ENCODE results near the gene CORO2B.
"Not testable (repeated sequence)": the region's sequence is repeated elsewhere in the genome, so short reads cannot be mapped to it uniquely, and the experiment has no call there.

Gene CORO2B

DNA sequence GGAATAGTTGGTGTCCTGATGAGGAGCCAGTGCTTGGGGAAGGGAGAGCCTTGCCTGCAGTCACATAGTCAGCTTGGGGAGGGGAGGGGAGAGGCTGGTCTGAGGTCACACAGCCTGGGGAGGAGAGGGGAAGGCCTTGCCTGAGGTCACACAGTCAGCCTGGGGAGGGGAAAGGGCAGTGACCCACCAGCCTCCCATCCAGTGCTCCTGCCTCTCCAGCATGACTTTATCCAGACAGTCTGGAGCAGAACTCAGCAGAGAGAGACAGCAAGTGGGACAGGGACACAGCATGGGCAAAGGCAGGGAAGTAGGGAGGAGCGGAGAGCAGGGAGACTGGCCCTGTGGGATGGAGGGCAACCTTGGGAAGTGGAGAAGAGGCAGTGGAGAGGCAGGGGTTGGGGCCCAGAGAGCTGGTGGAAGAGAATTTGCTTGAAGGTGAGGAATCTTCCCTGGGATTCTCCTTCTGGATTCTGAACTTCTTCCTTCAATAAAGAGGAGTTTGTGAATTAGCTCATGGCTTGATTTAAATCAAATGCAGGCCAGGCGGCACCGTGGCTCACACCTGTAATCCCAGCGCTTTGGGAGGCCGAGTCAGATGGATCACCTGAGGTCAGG, 64.5 kb downstream of the CORO2B start:
- no peak overlapping the region for H3K9ac ChIP-seq (ENCODE audit: low read length)
- H3K27me3 ChIP-seq (ENCODE audit: control insufficient read depth, insufficient read depth, low read length), result no peaks in the 10 kb centered on the region
- H3K4me3 ChIP-seq (ENCODE audit: low read length), result no peak overlapping the region
- no peaks in the 10 kb centered on the region for H3K9me3 ChIP-seq (ENCODE audit: control insufficient read depth, low read length)
- H3K36me3 ChIP-seq (ENCODE audit: control insufficient read depth, insufficient read depth, low read length), result no peaks in the 10 kb centered on the region
- H3K4me1 ChIP-seq (ENCODE audit: control insufficient read depth, insufficient read depth, low read length), result no peaks in the 10 kb centered on the region

GRCh38 chr15:68644083-68644904, 65.5 kb downstream of the CORO2B start:
- Histone ChIP-seq H3K9me3 (ENCODE audit: control insufficient read depth, low read length) (no peaks in the 10 kb centered on the region), H3K4me1 (ENCODE audit: control insufficient read depth, insufficient read depth, low read length) (no peaks in the 10 kb centered on the region), H3K27me3 (ENCODE audit: control insufficient read depth, insufficient read depth, low read length) (no peaks in the 10 kb centered on the region), H3K4me3 (ENCODE audit: low read length) (no peak overlapping the region), H3K9ac (ENCODE audit: low read length) (no peak overlapping the region), H3K36me3 (ENCODE audit: control insufficient read depth, insufficient read depth, low read length) (no peaks in the 10 kb centered on the region)

- Histone ChIP-seq H3K36me3 (ENCODE audit: control insufficient read depth, insufficient read depth, low read length) (no peaks in the 10 kb centered on the region), H3K9me3 (ENCODE audit: control insufficient read depth, low read length) (no peaks in the 10 kb centered on the region), H3K4me1 (ENCODE audit: control insufficient read depth, insufficient read depth, low read length) (no peaks in the 10 kb centered on the region), H3K4me3 (ENCODE audit: low read length) (no peak overlapping the region), H3K9ac (ENCODE audit: low read length) (no peak overlapping the region), H3K27me3 (ENCODE audit: control insufficient read depth, insufficient read depth, low read length) (no peaks in the 10 kb centered on the region)
Measured at GRCh38 chr15:68644996-68645395, 66.2 kb downstream of the CORO2B start.

- no peak overlapping the region for H3K9ac ChIP-seq (ENCODE audit: low read length)
- H3K36me3 ChIP-seq (ENCODE audit: control insufficient read depth, insufficient read depth, low read length), result no peaks in the 10 kb centered on the region
- no peaks in the 10 kb centered on the region for H3K4me1 ChIP-seq (ENCODE audit: control insufficient read depth, insufficient read depth, low read length)
- no peaks in the 10 kb centered on the region for H3K9me3 ChIP-seq (ENCODE audit: control insufficient read depth, low read length)
- no peak overlapping the region for H3K4me3 ChIP-seq (ENCODE audit: low read length)
- no peaks in the 10 kb centered on the region for H3K27me3 ChIP-seq (ENCODE audit: control insufficient read depth, insufficient read depth, low read length)
Measured at GRCh38 chr15:68646156-68646555, 67.4 kb downstream of the CORO2B start.

GRCh38 chr15:68646696-68647095, 67.9 kb downstream of the CORO2B start:
- no peak overlapping the region for H3K9ac ChIP-seq (ENCODE audit: low read length)

GRCh38 chr15:68647361-68647760, 68.6 kb downstream of the CORO2B start:
- not testable (repeated sequence) for H3K27me3 ChIP-seq (ENCODE audit: control insufficient read depth, insufficient read depth, low read length); H3K36me3 ChIP-seq (ENCODE audit: control insufficient read depth, insufficient read depth, low read length); H3K4me1 ChIP-seq (ENCODE audit: control insufficient read depth, insufficient read depth, low read length); H3K9me3 ChIP-seq (ENCODE audit: control insufficient read depth, low read length); H3K4me3 ChIP-seq (ENCODE audit: low read length); H3K9ac ChIP-seq (ENCODE audit: low read length)

More at GRCh38 chr15:68646696-68647095, 67.9 kb downstream of the CORO2B start:
- no peak overlapping the region for H3K4me3 ChIP-seq (ENCODE audit: low read length)
- no peaks in the 10 kb centered on the region for H3K27me3 ChIP-seq (ENCODE audit: control insufficient read depth, insufficient read depth, low read length)
- H3K4me1 ChIP-seq (ENCODE audit: control insufficient read depth, insufficient read depth, low read length), result no peaks in the 10 kb centered on the region
- H3K36me3 ChIP-seq (ENCODE audit: control insufficient read depth, insufficient read depth, low read length), result no peaks in the 10 kb centered on the region
- H3K9me3 ChIP-seq (ENCODE audit: control insufficient read depth, low read length), result no peaks in the 10 kb centered on the region

- Histone ChIP-seq H3K4me1 (ENCODE audit: control insufficient read depth, insufficient read depth, low read length) (no peaks in the 10 kb centered on the region), H3K9ac (ENCODE audit: low read length) (no peak overlapping the region), H3K27me3 (ENCODE audit: control insufficient read depth, insufficient read depth, low read length) (peaks cover 2% of the 10 kb centered on the region), H3K4me3 (ENCODE audit: low read length) (no peak overlapping the region), H3K36me3 (ENCODE audit: control insufficient read depth, insufficient read depth, low read length) (no peaks in the 10 kb centered on the region), H3K9me3 (ENCODE audit: control insufficient read depth, low read length) (no peaks in the 10 kb centered on the region)
Measured at GRCh38 chr15:68650901-68651709, 72.3 kb downstream of the CORO2B start.

- Histone ChIP-seq H3K9me3 (ENCODE audit: control insufficient read depth, low read length) (no peaks in the 10 kb centered on the region), H3K4me3 (ENCODE audit: low read length) (no peak overlapping the region), H3K27me3 (ENCODE audit: control insufficient read depth, insufficient read depth, low read length) (peaks cover 2% of the 10 kb centered on the region), H3K4me1 (ENCODE audit: control insufficient read depth, insufficient read depth, low read length) (no peaks in the 10 kb centered on the region), H3K36me3 (ENCODE audit: control insufficient read depth, insufficient read depth, low read length) (no peaks in the 10 kb centered on the region), H3K9ac (ENCODE audit: low read length) (no peak overlapping the region)
Measured at GRCh38 chr15:68651916-68652525, 73.2 kb downstream of the CORO2B start.

- no peaks in the 10 kb centered on the region for H3K9me3 ChIP-seq (ENCODE audit: control insufficient read depth, low read length)
- H3K4me3 ChIP-seq (ENCODE audit: low read length), result no peak overlapping the region
- H3K9ac ChIP-seq (ENCODE audit: low read length), result no peak overlapping the region
- no peaks in the 10 kb centered on the region for H3K4me1 ChIP-seq (ENCODE audit: control insufficient read depth, insufficient read depth, low read length)
- H3K36me3 ChIP-seq (ENCODE audit: control insufficient read depth, insufficient read depth, low read length), result no peaks in the 10 kb centered on the region
- H3K27me3 ChIP-seq (ENCODE audit: control insufficient read depth, insufficient read depth, low read length), result peaks cover 2% of the 10 kb centered on the region
Measured at GRCh38 chr15:68653031-68653635, 74.3 kb downstream of the CORO2B start.

DNA sequence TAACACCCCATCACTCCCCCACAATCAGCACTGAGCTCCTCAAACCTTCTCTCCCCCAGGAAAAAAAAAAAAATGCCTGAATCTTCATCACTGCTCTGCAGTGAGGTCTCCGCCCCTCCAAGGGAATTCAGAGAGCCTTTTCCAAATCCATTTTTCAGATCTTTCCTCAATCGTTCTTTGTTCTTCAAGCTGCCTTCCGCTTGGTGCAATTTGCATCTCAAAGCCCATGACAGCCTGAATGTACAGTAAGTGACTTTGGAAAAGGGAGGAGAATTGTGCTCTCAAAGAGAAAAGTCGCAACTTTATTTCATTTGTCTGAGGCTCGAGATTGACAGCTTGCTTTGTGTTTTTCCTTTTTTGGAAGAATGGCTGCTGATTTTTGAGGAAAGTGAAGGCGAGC, 75.0 kb downstream of the CORO2B start:
- H3K4me3 ChIP-seq (ENCODE audit: low read length), result no peak overlapping the region
- no peaks in the 10 kb centered on the region for H3K9me3 ChIP-seq (ENCODE audit: control insufficient read depth, low read length)
- H3K9ac ChIP-seq (ENCODE audit: low read length), result no peak overlapping the region
- peaks cover 2% of the 10 kb centered on the region for H3K27me3 ChIP-seq (ENCODE audit: control insufficient read depth, insufficient read depth, low read length)
- H3K4me1 ChIP-seq (ENCODE audit: control insufficient read depth, insufficient read depth, low read length), result no peaks in the 10 kb centered on the region
- no peaks in the 10 kb centered on the region for H3K36me3 ChIP-seq (ENCODE audit: control insufficient read depth, insufficient read depth, low read length)

DNA sequence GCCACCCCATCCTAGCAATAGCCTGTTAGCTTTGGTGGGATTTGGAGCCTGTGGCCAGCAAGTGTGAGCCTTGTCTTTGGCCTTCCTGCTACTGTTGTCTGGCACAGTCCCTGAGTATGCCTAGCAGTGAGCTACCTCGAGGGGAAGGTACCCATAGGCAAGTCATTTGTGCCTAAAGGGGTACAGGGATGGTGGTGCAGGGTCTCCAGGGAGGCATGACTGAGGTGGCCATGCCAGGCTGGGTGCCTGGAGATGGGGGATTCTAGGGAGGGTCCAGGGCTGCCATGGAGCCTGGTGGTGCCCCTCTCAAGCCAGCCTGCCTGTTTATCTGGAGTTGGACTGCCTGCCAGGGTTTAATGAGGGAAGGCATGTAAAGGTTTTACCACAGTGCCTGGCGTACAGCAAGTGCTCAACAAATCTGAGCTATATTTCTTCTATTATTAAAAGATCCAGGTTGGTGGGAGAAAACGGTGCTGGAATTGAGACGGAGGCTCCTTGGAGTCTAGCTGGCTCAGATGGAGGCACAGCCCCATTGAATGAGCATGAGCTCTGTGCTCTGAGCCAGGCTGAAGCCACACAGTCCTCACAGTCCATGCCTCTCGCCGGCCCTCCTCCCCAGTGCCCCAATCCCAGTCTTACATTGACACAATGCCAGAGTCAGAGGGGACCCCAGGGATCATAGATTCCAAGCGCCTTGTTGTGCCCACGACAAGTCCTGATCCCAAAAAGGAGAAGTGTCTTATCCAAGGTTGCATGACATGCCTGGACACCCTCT, 76.2 kb downstream of the CORO2B start:
- H3K4me1 ChIP-seq (ENCODE audit: control insufficient read depth, insufficient read depth, low read length), result no peaks in the 10 kb centered on the region
- H3K9ac ChIP-seq (ENCODE audit: low read length), result no peak overlapping the region
- H3K4me3 ChIP-seq (ENCODE audit: low read length), result no peak overlapping the region
- H3K27me3 ChIP-seq (ENCODE audit: control insufficient read depth, insufficient read depth, low read length), result peaks cover 2% of the 10 kb centered on the region
- H3K9me3 ChIP-seq (ENCODE audit: control insufficient read depth, low read length), result no peaks in the 10 kb centered on the region
- no peaks in the 10 kb centered on the region for H3K36me3 ChIP-seq (ENCODE audit: control insufficient read depth, insufficient read depth, low read length)
